ENCODE data around the gene SREBF2.
"Not testable (repeated sequence)": the region's sequence is repeated elsewhere in the genome, so short reads cannot be mapped to it uniquely, and the experiment has no call there.

SREBF2 gene

DNA sequence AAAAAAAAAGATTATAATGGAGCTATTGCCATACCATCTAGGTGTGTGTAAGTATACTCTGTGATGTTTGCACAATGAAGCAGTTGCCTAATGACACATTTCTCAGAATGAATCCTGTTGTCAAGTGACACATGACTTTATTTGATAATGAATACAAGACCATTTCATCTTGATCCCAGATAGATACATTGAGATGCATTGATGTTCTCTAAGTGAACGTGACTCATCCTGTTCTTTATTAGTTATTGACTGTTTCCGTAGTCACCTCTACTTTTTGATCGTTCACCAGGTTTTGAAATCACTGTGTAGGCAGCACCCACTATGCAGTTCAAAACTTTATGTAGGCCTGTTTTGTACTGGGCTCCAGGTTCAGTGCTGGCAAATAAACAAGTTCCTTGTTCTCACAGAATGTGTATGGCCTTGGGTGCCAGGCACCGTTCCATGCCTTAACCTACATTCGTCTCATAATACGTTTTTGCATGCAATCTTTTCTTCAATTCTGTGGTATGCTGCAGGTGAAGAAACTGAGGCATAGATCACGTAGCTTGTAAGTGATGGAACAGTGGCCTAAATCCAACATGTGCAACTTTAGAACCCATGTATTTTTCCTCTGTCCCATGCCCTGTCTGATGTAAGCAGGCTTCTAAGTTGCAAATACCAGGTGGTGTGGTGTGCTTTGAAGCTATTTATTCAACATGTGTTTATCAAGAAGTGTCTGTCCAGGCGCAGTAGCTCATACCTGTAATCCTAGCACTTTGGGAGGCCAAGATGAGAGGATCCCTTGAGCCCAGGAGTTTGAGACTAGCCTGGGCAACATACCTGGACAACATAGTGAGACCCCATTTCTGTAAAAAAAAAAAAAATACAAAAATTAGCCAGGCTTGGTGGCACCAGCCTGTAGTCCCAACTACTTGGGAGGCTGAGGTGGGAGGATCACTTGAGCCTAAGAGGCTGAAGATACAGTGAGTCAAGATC lies 10.4 kb downstream of the SREBF2 start:
- DNase-seq, result peak; percentile 26

DNA sequence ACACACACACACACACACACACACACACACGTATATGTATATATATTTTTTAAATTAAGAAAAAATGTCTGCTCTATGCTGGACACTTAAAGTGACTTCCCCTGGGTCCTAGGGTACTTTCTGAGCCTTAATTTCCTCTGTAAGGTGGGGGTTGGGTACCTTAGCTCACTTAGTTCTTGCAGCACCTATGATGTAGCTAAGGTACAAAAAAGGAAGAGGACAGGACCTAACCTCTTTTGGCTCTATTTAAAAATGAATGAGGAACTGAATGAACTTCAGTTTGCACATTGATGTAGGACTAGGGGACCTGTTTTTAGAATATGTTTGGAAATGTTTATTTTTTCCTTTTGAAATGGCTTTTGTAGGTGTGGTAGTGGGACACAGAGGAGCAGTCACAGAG lies 11.1 kb downstream of the SREBF2 start:
- DNase-seq, result no peak

DNA sequence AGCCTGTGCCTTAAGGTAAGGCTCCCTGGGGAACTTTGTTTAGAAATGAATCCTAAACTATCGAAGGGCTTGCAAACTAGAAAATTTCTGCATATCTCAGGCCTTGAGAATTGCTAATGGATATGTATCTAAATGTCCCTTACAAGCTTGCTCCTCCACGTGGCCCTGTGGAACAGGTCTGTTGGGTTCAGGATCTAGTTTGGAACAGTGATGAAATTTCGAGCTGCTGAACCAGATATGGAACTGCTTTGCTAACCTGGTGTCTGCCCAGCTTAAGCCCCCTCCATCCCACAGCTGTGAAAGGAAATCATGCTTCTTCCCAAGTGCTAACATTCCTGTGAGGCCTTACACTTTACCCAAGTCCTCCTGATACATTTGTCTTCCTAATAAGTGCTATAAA lies 11.6 kb downstream of the SREBF2 start:
- no peak for DNase-seq

DNA sequence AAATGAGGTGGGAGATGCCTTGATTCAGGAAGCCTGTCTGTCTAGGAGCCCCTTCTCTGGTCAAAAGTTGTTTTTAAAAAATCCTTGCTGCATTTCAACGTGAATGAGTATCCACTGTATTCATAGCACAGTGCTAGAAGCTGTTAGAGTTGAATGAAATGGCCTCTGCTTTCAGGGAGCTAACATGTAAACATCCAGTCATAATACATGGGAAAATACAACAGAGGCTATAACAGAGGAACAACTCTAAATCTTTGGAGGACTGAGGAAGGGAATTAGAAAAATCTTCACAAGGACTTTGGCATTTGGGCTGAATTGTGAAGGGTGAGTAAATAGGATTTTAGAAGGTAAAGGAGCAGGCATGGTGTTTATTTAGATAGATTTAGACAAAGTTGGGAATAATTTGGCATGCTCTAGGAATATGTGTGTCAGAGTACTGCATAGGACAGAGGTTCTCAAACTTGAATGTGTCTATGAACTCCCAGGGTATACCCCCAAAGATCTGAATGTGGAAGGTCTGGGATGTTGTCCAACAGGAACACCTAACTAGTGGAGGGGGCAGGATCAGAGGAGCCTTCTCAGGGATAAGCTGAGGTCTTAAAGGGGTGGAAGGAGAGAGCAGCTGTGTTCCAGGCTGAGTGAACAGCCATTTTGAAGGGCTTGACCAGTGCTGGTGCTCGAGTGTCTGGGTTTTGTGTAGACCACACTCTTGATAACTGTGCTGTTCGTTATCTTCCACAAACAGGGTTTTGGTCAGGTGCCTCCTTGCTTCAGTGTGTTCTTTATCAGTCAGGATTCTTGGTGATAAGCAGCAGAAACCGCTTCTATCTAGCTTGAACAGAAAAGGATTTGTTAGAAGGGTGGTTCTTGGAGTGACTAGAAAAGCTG lies 12.7 kb downstream of the SREBF2 start:
- DNase-seq, result no peak

- DNase-seq, result no peak
These were observed 13.5 kb downstream of the SREBF2 start for GRCh38 chr22:41846268-41846987.

DNA sequence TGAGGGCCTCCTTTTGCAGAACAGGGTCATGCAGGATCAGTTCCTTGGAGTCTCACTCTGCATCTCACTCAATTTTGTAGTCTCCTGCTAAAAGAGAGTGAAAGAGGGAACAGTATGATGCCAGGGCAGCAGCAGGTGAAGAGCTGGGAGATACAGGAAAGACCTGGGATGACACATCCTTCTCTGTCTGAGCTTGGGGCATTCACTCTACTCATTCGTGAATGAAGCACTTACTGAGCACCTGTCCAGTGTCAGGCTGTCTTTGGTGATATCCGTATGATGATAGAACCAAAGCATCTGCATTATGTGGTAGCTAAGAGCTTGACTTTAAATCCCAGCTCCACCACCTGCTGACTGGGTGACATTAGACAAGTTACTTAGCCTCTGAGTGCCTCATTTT lies 14.4 kb downstream of the SREBF2 start:
- DNase-seq, result no peak

GRCh38 chr22:41848468-41848867 lies 15.6 kb downstream of the SREBF2 start:
- DNase-seq, result no peak

DNA sequence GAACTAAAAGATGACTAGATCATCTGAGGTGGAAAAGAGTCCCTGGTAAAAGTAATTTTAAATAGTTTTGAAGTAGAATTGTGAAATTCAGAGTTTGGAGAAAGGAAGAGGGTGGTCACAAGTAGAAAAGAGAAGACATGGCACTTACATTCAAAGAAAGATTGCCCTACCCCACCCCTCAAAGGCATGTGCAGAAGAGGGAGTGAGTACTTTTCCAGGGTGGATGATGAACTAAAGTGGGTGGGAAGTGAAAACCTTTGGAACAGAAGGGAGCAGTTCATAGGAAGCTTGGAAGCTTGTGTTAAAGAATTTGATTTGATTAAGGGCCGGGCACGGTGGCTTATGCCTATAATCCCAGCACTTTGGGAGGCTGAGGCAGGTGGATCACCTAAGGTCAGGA lies 23.6 kb downstream of the SREBF2 start:
- DNase-seq, result no peak

- DNase-seq, result peak; percentile 80
These were observed 24.4 kb downstream of the SREBF2 start for GRCh38 chr22:41857155-41857859.

DNA sequence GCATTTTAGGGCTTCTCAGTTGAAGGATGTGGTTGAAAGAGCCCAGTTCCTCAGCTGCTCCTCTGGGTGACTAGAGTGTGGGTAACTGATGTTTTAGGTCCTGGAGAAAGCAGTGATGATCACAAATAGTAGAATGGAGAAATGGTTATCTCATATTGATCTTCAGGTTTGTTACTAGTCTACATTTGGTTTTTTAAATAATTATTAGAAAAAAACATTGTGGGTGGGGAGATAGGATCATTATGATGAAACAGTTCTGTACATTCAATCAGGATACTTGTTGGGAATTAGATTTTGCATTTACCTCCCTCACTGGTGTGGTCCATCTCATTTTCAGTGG lies 24.9 kb downstream of the SREBF2 start:
- no peak for DNase-seq

GRCh38 chr22:41862160-41862529 lies 29.2 kb downstream of the SREBF2 start:
- peak; percentile 58 for DNase-seq

DNA sequence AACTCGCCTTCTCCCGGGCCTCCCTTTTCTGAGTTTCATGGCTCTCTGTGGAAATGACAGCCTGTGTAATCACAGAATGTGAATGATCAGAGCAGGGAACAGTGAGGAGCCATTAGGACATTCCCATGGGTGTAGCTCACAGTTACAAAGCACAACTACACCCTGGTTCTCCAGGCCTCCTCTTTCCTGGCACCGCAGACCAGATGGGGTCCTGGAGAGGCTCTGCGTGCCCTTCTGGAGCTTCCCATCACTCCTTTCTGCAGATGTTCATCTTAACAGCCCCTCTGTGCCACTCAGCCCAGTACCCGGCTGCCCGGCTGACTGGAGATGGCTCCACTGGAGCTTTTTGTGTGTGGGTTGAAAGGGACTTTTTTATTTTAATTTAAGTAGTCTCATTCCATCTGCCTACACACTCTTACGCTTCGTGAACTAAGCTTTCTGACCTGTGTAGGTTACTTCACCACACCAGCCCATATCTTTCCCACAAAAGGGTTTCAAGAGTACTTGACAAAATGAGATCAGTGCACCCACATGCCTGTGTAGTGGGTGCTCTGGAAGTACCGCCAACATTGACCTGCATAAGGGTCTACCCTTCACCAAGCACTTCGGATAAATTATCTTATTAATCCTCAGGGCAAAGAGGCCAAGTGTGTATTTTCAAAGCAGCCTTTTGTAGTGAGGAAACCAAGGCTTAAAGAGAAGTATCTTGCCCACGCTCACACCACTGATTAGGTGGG lies 29.8 kb downstream of the SREBF2 start:
- peak; percentile 69 for DNase-seq

DNA sequence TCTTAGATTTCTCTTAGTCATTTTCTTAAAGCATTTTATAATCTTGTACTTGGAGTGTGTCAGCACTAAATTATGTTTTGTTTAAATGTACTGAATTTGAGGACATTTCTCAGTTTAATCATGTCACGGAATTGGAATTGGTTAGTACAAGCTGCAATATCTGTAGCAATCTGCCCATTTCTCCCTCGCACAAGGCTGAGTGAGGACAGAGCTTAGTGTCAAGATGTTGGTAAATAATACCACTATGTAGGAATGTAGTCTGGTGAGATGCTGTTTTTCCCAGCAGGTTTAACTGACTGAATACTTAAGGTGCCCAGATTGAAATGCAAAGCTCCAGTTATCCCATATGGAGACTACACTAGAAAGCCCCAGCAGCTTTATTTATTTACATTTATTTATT lies 30.6 kb downstream of the SREBF2 start:
- no peak for DNase-seq

DNA sequence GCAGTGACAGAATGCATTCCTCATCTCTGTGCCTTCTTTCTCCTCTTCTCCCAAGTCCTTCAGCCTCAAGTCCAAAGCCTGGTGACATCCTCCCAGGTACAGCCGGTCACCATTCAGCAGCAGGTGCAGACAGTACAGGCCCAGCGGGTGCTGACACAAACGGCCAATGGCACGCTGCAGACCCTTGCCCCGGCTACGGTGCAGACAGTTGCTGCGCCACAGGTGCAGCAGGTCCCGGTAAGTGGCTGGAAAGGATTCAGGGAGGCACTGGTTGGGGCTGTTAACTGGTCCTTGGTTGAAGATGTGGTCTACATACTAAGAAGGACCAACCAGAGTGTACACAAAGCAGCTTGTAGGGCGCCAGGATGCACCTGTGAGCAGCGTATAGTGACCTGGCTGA lies 35.7 kb downstream of the SREBF2 start:
- no peak for DNase-seq

DNA sequence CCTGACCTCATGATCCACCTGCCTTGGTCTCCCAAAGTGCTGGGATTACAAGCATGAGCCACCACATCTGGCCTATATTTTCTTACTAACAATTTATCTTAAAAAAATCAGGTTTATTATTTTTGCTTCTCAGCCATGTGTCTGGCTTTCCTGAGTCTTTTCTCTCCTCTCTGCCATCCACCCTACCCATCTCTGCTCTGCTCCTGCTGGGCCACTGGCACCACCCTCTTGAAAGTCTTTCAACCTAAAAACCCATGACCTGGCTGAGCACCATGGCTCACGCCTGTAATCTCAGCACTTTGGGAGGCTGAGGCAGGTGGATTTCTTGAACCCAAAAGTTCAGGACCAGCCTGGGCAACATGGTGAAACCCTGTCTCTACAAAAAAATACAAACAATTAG lies 37.2 kb downstream of the SREBF2 start:
- DNase-seq, result not testable (repeated sequence)

DNA sequence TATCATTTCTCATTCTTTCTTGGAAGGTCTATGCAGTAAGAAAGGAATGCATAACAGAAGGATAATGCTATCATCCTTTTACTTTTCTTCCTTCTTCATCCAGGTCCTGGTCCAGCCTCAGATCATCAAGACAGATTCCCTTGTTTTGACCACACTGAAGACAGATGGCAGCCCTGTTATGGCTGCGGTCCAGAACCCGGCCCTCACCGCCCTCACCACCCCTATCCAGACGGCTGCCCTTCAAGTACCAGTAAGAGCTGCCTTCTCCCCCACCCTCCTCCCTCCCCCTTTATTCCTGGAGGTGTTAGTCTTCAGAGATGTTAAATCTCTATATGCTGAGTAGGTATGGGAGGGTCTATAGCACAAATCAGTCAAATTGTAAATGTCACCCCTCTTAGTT lies 37.9 kb downstream of the SREBF2 start:
- no peak for DNase-seq

DNA sequence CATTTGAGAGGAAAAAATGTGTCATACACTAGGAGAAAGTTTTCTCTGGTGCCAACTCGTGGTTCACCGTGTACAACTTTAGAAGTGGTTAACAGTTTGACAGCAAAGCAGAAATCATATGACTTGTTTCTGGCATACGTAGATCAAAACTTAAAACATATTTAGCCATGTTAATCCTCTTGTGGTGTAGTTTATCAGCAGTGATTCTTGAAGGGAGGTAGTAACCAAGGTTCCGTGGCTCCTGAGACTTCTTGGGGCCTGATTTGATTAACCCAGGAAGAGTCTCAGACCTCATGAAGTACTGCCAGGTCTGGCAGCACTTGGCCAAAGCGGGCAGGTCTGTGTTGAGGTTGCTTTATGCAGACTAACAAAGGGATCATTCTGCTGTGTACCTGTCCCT lies 40.5 kb downstream of the SREBF2 start:
- DNase-seq, result no peak

GRCh38 chr22:41874090-41874489 lies 41.2 kb downstream of the SREBF2 start:
- no peak for DNase-seq

DNA sequence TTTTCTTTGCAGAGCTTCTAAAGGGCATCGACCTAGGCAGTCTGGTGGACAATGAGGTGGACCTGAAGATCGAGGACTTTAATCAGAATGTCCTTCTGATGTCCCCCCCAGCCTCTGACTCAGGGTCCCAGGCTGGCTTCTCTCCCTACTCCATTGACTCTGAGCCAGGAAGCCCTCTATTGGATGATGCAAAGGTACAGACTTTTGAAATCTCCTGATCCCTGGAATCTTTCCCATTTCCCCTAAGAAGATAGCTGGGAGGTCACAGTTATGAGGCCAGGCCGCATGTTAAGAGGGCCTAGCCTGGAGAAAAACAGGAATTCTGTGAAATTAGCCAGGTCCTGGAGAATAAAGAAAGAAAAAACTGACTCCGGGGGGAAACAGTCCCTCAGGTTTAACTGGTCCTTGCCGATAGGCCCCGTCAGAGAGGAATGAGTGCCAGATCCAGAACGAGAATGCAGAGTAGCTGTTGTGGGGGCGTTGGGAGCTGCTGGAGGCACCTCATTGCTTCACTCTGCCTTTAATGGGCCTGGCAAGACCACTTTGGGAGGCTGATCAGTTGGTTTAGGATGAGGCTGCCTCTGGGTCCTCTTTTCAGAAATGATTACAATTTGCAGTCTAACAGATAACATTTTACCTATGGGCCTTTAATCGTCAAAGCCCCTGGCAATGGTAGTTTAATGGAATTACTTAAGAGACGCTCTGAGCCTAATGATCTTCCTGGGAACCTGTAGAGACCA lies 42.8 kb downstream of the SREBF2 start:
- no peak for DNase-seq

DNA sequence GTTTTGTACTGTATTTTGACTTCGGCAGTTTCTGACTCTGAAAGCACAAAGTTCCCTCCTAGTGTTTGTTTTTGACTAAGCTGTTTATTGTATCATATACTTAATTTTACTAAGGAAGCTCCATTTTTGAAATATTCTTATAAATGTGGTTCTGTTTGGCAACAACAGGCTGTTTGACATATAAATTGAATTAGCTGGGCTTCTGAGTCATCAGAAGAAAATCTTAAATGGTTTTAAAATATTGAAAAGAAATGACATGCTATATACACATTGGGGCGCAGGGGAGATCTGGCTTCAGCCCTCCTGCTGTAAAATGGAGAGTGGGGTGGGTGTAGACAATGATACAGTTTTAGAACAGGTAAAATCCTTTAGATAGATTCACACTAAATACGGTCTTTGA lies 43.4 kb downstream of the SREBF2 start:
- no peak for DNase-seq

DNA sequence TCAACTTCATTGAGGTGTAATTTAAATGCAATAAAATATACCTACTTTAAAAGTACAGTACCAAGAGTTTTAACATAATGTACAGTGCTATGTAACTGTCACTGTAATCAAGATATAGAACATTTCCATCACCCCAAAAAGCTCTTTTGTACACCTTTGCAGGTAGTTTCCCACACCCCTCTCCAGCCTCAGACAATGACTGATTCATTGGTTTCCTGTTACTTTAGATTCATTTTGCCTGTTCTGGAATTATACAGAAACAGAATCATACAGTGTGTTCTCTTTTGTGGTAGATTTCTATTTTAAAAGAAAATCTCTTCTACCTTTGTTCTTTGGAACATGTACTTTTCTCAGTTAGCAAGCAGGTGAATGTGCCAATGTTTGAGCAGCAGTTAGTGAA lies 43.8 kb downstream of the SREBF2 start:
- DNase-seq, result no peak
